ENCODE results near the gene PPP2R5C. TPM values are rescaled to one million over a fixed set of nuclear protein-coding genes. Genes with fewer than 3 reads are reported as not detected.

Gene PPP2R5C
- total and polyA plus RNA-seq, 8 donors: 103 to 176 (median 112) TPM

DNA sequence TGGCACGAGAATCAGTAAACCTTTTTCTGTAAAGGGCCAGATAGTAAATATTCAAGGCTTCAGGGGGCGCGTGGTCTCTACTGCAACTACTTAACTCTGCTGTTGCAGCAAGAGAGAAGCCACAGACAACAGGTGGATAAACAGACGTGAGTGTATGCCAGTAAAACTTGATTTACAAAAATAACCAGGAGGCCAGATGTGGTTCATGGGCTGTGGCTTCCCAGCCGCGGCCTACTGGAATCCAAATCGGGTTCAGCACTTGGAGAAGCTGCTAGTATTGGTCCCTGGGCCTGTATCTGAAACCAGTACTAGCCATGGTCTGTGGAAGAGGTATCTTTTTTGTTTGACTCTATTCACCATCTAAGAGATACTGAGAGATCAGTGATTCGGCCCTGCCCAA lies 13.3 kb downstream of the PPP2R5C start:
- H3K4me1 ChIP-seq: no peaks in the 10 kb centered on the region
- ATAC-seq (no peak), DNase-seq (no peak)
- no peak overlapping the region for H3K4me3 ChIP-seq
- no peak for TF ChIP-seq CTCF (IDR thresholded peaks at IDR 0.05)
- H3K9me3 ChIP-seq: no peaks in the 10 kb centered on the region
- H3K27me3 ChIP-seq: peaks cover 0 to 11% of the 10 kb centered on the region in 2 donors
- H3K27ac ChIP-seq: no peak overlapping the region
- intact Hi-C loops (cut with DNase I): loop anchor here in 1 of 2 donors (10.0 kb wide), 2 partner anchors 110 to 180 kb away; no protein-coding TSS in a partner anchor
- no peaks in the 10 kb centered on the region for H3K36me3 ChIP-seq

GRCh38 chr14:101775826-101776225 lies 14.3 kb downstream of the PPP2R5C start:
- Histone ChIP-seq H3K36me3 (no peaks in the 10 kb centered on the region), H3K4me1 (peaks cover 3 to 7% of the 10 kb centered on the region in 2 donors), H3K27ac (no peak overlapping the region), H3K4me3 (no peak overlapping the region), H3K9me3 (no peaks in the 10 kb centered on the region), H3K27me3 (peaks cover 0 to 21% of the 10 kb centered on the region in 2 donors)
- intact Hi-C loops (cut with DNase I): loop anchor here in 1 of 2 donors (10.0 kb wide), 2 partner anchors 109 to 179 kb away; no protein-coding TSS in a partner anchor
- ATAC-seq: peak; percentile 34
- DNase-seq: no peak
- no peak for TF ChIP-seq CTCF (IDR thresholded peaks at IDR 0.05)

- no peak for ATAC-seq
- Histone ChIP-seq H3K4me1 (peaks cover 4 to 12% of the 10 kb centered on the region in 2 donors), H3K27me3 (peaks cover 0 to 26% of the 10 kb centered on the region in 2 donors), H3K27ac (no peak overlapping the region), H3K9me3 (no peaks in the 10 kb centered on the region), H3K4me3 (no peak overlapping the region), H3K36me3 (no peaks in the 10 kb centered on the region)
- no peak for DNase-seq
- intact Hi-C loops (cut with DNase I): loop anchor here in 1 of 2 donors (10.0 kb wide), 2 partner anchors 108 to 178 kb away; no protein-coding TSS in a partner anchor
- TF ChIP-seq CTCF (IDR thresholded peaks at IDR 0.05): no peak
Measured at GRCh38 chr14:101776344-101776743, 14.8 kb downstream of the PPP2R5C start.

DNA sequence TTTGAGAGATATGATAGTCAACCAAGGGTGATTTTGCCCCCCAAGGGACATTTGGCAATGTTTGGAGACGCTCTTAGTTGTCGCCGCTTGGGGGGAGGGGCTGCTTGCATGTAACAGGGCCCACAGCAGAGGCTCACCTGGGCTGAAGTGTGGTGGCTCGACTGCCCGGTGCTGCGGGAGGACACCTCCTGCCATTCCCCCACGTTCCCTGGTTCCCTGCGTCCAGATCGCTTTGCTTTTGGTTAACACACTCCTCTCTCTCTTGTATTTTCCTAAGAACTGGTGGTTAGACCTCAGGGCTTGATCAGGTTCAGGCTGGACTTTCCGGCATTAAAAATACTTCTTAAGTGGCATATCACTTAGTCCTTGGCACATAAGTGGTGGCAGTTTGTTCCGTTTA lies 18.9 kb downstream of the PPP2R5C start:
- intact Hi-C loops (cut with DNase I): no loop called here
- Histone ChIP-seq H3K4me3 (peak overlapping the region in 1 of 2 donors; percentile 43), H3K27ac (peak overlapping the region in 1 of 2 donors; percentile 7), H3K4me1 (peaks cover 4 to 17% of the 10 kb centered on the region in 2 donors), H3K27me3 (peaks cover 0 to 32% of the 10 kb centered on the region in 2 donors), H3K9me3 (no peaks in the 10 kb centered on the region), H3K36me3 (no peaks in the 10 kb centered on the region)
- no peak for DNase-seq
- peak; percentile 51 for ATAC-seq
- no peak for TF ChIP-seq CTCF (IDR thresholded peaks at IDR 0.05)

- intact Hi-C loops (cut with DNase I): no loop called here
- H3K4me1 ChIP-seq: peaks cover 4 to 17% of the 10 kb centered on the region in 2 donors
- H3K9me3 ChIP-seq: no peaks in the 10 kb centered on the region
- peaks cover 0 to 32% of the 10 kb centered on the region in 2 donors for H3K27me3 ChIP-seq
- no peak for TF ChIP-seq CTCF (IDR thresholded peaks at IDR 0.05)
- H3K4me3 ChIP-seq: peak overlapping the region; percentile 23 to 43
- DNase-seq: no peak
- H3K27ac ChIP-seq: no peak overlapping the region
- peak; percentile 68 for ATAC-seq
- no peaks in the 10 kb centered on the region for H3K36me3 ChIP-seq
Measured at GRCh38 chr14:101780887-101781239, 19.4 kb downstream of the PPP2R5C start.

Data from left lung (tissue), 10 donors.